GM21381 (cell line): ENCODE data around the gene BTNL2.
"Not testable (repeated sequence)": the region's sequence is repeated elsewhere in the genome, so short reads cannot be mapped to it uniquely, and the experiment has no call there.

Experiments
- ATAC-seq: cut with Tn5 transposase; IDR thresholded peaks from one replicate; pipeline ENCODE4 v1.9.1; 2021; ENCODE audit warnings: mild to moderate bottlenecking, moderate library complexity; ENCODE audit not compliant: unreplicated experiment

BTNL2 gene

GRCh38 chr6:32371229-32371628 is 35.8 kb downstream of the BTNL2 start:
- ATAC-seq: no peak

- no peak for ATAC-seq
These were observed 36.5 kb downstream of the BTNL2 start for GRCh38 chr6:32370505-32370904.

GRCh38 chr6:32369660-32370059 is 37.3 kb downstream of the BTNL2 start:
- ATAC-seq: no peak

DNA sequence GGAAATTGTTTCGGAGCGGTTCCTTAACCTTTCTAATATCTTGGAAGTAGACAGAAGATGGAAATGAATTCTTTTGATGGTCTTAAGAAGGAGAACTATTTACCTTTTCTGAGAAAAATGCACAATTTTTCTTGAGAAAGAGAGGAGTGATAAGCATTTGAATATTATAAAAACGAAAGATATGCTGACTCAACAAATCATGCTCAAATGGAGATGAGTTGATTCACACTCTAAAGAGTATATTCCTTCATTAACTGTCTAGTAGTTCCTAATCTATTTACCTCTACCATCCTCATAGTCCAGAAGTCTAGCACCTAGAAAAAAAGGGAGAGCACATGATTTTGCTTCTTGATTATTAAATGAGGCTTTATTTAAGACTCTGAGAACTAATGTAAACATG is 39.3 kb downstream of the BTNL2 start:
- no peak for ATAC-seq

- ATAC-seq: not testable (repeated sequence)
These were observed 47.8 kb downstream of the BTNL2 start for GRCh38 chr6:32359225-32359624.

GRCh38 chr6:32358548-32358947 is 48.4 kb downstream of the BTNL2 start:
- ATAC-seq: not testable (repeated sequence)

DNA sequence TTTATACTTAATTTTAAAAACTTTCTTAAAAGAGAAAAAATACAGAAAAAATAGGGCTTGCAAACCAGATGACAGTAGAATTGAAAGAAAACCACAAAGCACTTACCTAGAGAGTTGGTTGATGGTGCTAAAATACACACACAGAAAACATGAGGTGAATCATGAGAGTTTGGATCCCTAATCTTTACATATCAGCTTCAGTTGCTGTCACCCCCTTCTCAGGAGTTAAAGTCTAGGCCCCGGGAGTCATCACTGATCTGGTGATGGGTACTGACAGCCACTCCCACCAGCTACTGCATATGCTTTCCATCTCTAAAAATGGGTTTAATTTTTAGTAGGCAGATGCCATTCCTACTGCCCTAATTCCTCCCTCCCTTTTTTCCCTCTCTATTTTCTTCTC is 52.0 kb downstream of the BTNL2 start:
- no peak for ATAC-seq

DNA sequence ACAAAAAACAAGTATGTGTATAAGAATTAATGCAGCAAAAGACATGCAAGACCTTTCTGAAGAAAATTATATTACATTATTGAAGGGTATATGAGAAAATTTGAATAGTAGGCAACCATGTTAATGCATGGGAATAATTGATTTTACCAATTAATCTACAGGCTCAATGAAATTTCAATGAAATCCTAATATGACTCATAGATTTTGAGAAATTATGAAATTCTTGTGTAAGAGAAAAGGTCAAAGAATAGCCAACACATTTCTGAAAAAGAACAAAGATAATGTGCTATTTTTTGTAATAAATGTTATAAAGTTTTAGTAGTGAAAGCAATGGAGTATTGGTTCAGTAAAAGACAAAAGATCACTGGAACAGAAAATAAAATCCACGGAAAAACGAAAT is 53.6 kb downstream of the BTNL2 start:
- no peak for ATAC-seq
